DMS 273 treated with DMSO at 0.1 percent for 48 hours (cell line): ENCODE results near the gene CNN3.

Experiments used
- DNase-seq: peaks from one replicate; lab custom pipeline; 2025; lab: John Stamatoyannopoulos, UW

Gene CNN3

GRCh38 chr1:94922761-94923331 lies 4.1 kb downstream of the CNN3 start:
- no peak for DNase-seq

GRCh38 chr1:94921977-94922376 lies 4.9 kb downstream of the CNN3 start:
- no peak for DNase-seq

GRCh38 chr1:94920061-94920460 lies 6.8 kb downstream of the CNN3 start:
- DNase-seq: no peak

GRCh38 chr1:94919241-94920030 lies 7.5 kb downstream of the CNN3 start:
- no peak for DNase-seq

GRCh38 chr1:94917251-94917650 lies 9.7 kb downstream of the CNN3 start:
- DNase-seq: no peak

GRCh38 chr1:94912263-94913184 lies 14.4 kb downstream of the CNN3 start:
- DNase-seq: no peak

- no peak for DNase-seq
These were observed 17.4 kb downstream of the CNN3 start for GRCh38 chr1:94909486-94909885.

- DNase-seq: no peak
These were observed 17.9 kb downstream of the CNN3 start for GRCh38 chr1:94908965-94909364.

GRCh38 chr1:94908190-94908589 lies 18.7 kb downstream of the CNN3 start:
- no peak for DNase-seq

- no peak for DNase-seq
These were observed 19.8 kb downstream of the CNN3 start for GRCh38 chr1:94907136-94907535.

- DNase-seq: no peak
These were observed 20.5 kb downstream of the CNN3 start for GRCh38 chr1:94906382-94906781.

- DNase-seq: no peak
These were observed 21.7 kb downstream of the CNN3 start for GRCh38 chr1:94905207-94905606.

- DNase-seq: no peak
These were observed 23.5 kb downstream of the CNN3 start for GRCh38 chr1:94903280-94904009.

GRCh38 chr1:94901841-94902240 lies 25.1 kb downstream of the CNN3 start:
- DNase-seq: no peak

- DNase-seq: no peak
These were observed 27.2 kb downstream of the CNN3 start for GRCh38 chr1:94899756-94900155.

GRCh38 chr1:94898491-94899385 lies 28.2 kb downstream of the CNN3 start:
- DNase-seq: no peak

GRCh38 chr1:94895518-94895917 lies 31.4 kb downstream of the CNN3 start:
- DNase-seq: no peak

- DNase-seq: no peak
These were observed 32.3 kb downstream of the CNN3 start for GRCh38 chr1:94894630-94895029.

- DNase-seq: no peak
These were observed 34.2 kb downstream of the CNN3 start for GRCh38 chr1:94892604-94893254.

GRCh38 chr1:94888201-94888600 lies 38.7 kb downstream of the CNN3 start:
- no peak for DNase-seq
